ENCODE measurements around the gene CIBAR2. TPM values are rescaled to one million over a fixed set of nuclear protein-coding genes. Genes with fewer than 3 reads are reported as not detected.

CIBAR2 gene
- total RNA-seq, 2 experiments from 2014 or later = not detected

DNA sequence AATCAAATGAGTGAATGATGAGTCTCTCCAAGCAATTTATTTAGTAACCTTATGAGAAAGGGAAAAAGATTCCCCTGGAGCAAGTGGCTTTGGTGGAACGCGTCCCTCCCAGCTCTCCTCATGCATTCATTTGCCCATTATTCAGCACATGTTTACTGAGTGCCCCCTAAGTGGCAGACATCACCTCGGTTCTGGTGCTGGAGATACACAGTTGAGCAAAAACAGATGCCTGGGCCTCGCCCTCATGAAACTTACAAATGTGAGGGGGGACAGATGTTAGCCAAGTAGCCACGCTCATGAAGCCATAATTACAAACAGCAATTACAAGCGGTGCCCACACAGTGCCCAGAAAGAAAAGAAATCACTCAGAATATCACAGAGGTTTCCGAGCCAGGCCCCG lies 45.1 kb upstream of the CIBAR2 start:
- peak overlapping the region; percentile 92 for H3K27ac Mint-ChIP-seq
- ATAC-seq = peak; percentile 4
- ChIA-PET POLR2A (no interaction called here), CTCF (interaction anchor here (1.1 to 2.0 kb wide), 2 partner anchors 14 to 43 kb away, joined by 4 read pairs; no protein-coding TSS in a partner anchor)
- H3K9me3 Mint-ChIP-seq = no peaks in the 10 kb centered on the region
- intact Hi-C loops (cut with micrococcal nuclease) = no loop called here
- DNase-seq = no peak
- H3K4me3 Mint-ChIP-seq = peak overlapping the region; percentile 74
- H3K27me3 Mint-ChIP-seq = no peaks in the 10 kb centered on the region
- H3K36me3 Mint-ChIP-seq (ENCODE audit: low read depth) = no peaks in the 10 kb centered on the region
- H3K4me1 Mint-ChIP-seq (ENCODE audit: low read depth) = peaks cover 15% of the 10 kb centered on the region
- TF ChIP-seq, protein P1, sequence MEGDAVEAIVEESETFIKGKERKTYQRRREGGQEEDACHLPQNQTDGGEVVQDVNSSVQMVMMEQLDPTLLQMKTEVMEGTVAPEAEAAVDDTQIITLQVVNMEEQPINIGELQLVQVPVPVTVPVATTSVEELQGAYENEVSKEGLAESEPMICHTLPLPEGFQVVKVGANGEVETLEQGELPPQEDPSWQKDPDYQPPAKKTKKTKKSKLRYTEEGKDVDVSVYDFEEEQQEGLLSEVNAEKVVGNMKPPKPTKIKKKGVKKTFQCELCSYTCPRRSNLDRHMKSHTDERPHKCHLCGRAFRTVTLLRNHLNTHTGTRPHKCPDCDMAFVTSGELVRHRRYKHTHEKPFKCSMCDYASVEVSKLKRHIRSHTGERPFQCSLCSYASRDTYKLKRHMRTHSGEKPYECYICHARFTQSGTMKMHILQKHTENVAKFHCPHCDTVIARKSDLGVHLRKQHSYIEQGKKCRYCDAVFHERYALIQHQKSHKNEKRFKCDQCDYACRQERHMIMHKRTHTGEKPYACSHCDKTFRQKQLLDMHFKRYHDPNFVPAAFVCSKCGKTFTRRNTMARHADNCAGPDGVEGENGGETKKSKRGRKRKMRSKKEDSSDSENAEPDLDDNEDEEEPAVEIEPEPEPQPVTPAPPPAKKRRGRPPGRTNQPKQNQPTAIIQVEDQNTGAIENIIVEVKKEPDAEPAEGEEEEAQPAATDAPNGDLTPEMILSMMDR (IDR thresholded peaks at IDR 0.05) = no peak

DNA sequence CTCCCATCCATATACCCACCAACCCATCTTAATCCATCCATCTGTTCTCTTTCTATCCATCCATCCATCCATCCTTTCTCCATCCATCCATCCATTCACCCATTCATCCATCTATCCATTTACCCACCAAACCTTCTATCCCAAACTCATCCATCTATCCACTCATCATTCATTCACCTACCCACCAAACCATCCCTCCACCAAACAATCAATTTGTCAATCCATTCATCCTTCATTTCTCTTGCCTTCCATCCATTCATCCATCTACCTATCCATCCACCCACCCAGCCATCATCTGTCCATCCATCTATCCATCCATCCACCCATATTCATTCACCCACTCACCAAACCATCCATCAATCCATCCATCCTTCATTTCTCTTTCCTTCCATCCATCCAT lies 44.6 kb upstream of the CIBAR2 start:
- no peaks in the 10 kb centered on the region for H3K9me3 Mint-ChIP-seq
- intact Hi-C loops (cut with micrococcal nuclease) = no loop called here
- H3K4me1 Mint-ChIP-seq (ENCODE audit: low read depth) = peaks cover 15% of the 10 kb centered on the region
- POLR2A ChIA-PET = no interaction called here
- DNase-seq (no peak), ATAC-seq (no peak)
- TF ChIP-seq, protein P1 (IDR thresholded peaks at IDR 0.05) = no peak
- H3K27me3 Mint-ChIP-seq = no peaks in the 10 kb centered on the region
- CTCF ChIA-PET = no interaction called here
- peak overlapping the region; percentile 74 for H3K4me3 Mint-ChIP-seq
- H3K27ac Mint-ChIP-seq = no peak overlapping the region
- no peaks in the 10 kb centered on the region for H3K36me3 Mint-ChIP-seq (ENCODE audit: low read depth)

DNA sequence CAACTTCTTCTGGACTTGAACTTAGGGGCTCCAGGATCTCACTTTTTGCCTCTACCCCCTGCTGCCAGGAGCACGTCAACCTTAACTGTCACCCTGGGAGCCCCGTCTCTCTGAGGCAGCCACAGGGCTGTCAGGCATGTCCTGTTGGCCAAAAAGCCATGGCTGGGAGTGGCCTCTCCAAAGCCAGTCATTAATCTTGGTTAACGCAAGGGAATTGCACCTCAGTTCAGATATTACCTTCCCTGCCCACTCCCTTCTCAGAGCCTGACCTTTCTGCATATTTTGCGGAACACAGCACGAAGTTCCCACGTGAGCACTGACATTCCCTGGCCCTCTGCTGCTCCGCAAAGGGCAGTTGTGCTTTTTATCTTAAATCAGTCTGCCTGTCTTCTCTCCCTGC lies 44.2 kb upstream of the CIBAR2 start:
- H3K9me3 Mint-ChIP-seq = no peaks in the 10 kb centered on the region
- TF ChIP-seq, protein P1 (IDR thresholded peaks at IDR 0.05) = no peak
- no peaks in the 10 kb centered on the region for H3K27me3 Mint-ChIP-seq
- H3K4me1 Mint-ChIP-seq (ENCODE audit: low read depth) = peaks cover 15% of the 10 kb centered on the region
- no peaks in the 10 kb centered on the region for H3K36me3 Mint-ChIP-seq (ENCODE audit: low read depth)
- CTCF ChIA-PET = no interaction called here
- POLR2A ChIA-PET = no interaction called here
- intact Hi-C loops (cut with micrococcal nuclease) = no loop called here
- ATAC-seq (no peak), DNase-seq (no peak)
- H3K27ac Mint-ChIP-seq = no peak overlapping the region
- H3K4me3 Mint-ChIP-seq = no peak overlapping the region

DNA sequence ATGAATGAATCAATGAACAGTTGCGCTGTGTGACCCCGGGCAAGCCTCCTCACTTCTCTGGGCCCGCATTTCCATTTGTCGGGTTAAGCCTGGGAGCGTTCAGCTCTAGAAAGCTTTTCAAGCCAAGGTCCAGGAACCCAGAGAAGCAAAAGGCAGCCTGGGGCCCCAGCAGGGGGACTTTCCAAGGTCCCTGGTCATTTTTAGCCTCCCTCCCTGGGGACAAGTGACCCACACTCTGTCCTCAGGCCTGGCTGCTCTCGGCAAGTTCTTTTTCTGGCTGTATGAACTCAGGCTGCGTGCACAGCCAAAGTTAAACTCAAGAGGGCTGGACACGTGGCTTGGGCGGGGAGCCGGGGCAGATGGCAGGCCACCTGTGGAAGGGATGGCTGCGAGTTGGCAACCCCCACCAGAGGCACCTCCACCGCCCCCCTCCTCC lies 41.4 kb upstream of the CIBAR2 start:
- H3K4me1 Mint-ChIP-seq (ENCODE audit: low read depth) = peaks cover 15% of the 10 kb centered on the region
- no peaks in the 10 kb centered on the region for H3K9me3 Mint-ChIP-seq
- ATAC-seq = no peak
- no peaks in the 10 kb centered on the region for H3K27me3 Mint-ChIP-seq
- no peak for DNase-seq
- ChIA-PET CTCF (no interaction called here), POLR2A (no interaction called here)
- no peak overlapping the region for H3K4me3 Mint-ChIP-seq
- no peaks in the 10 kb centered on the region for H3K36me3 Mint-ChIP-seq (ENCODE audit: low read depth)
- TF ChIP-seq, protein P1 (IDR thresholded peaks at IDR 0.05) = no peak
- no peak overlapping the region for H3K27ac Mint-ChIP-seq
- intact Hi-C loops (cut with micrococcal nuclease) = no loop called here

DNA sequence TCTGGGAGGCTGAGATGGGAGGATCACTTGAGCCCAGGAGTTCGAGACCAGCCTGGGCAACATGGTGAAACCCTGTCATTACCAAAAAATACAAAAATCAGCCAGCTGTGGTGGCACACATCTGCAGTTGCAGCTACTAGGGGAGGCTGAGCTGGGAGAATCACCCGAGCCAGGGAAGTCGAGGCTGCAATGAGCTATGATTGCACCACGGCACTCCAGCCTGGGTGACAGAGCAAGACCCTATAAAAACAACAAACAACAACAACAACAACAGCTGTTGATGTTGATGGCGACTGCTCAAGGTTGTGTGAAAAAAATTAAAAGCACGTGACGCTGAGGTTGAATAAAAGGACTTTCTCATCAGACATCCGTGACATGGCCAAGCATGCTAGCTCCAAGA lies 40.8 kb upstream of the CIBAR2 start:
- intact Hi-C loops (cut with micrococcal nuclease) = no loop called here
- no peak overlapping the region for H3K4me3 Mint-ChIP-seq
- ChIA-PET POLR2A (interaction anchor here (0.6 kb wide), 1 partner anchor 185 kb away, joined by 3 read pairs; no protein-coding TSS in a partner anchor), CTCF (interaction anchor here (0.8 kb wide), 1 partner anchor 38 kb away, joined by 4 read pairs; no protein-coding TSS in a partner anchor)
- H3K27ac Mint-ChIP-seq = no peak overlapping the region
- H3K4me1 Mint-ChIP-seq (ENCODE audit: low read depth) = peaks cover 12% of the 10 kb centered on the region
- ATAC-seq = no peak
- TF ChIP-seq, protein P1 (IDR thresholded peaks at IDR 0.05) = no peak
- no peaks in the 10 kb centered on the region for H3K36me3 Mint-ChIP-seq (ENCODE audit: low read depth)
- H3K9me3 Mint-ChIP-seq = no peaks in the 10 kb centered on the region
- H3K27me3 Mint-ChIP-seq = no peaks in the 10 kb centered on the region
- no peak for DNase-seq
